Adrenal gland (tissue), 12 donors: ENCODE results near the gene MACROD2. TPM values are rescaled to one million over a fixed set of nuclear protein-coding genes. Genes with fewer than 3 reads are reported as not detected.
A peak's percentile ranks its signal among the peaks of the same experiment; 100 is the strongest.

ENCODE experiments used
- DNase-seq, 7 donors: peaks; one replicate each; pipeline ENCODE4 v3.0.0-alpha.2; 2019 to 2020
- H3K27ac ChIP-seq, 5 donors: fragments of 200-600 bp; sonication (generic) in 4 of 5; 1 replicate in 3 of 5; 2 replicates in 2 of 5; pipeline versions ENCODE4 v1.5.1 to v1.8.0; 2016 to 2020; ENCODE audit warnings: mild to moderate bottlenecking in 1 of 5
- H3K27me3 ChIP-seq: fragments of 200-600 bp; 2 replicates; pipeline ENCODE4 v1.8.0; 2021
- H3K36me3 ChIP-seq, 2 donors: fragments of 200-600 bp; replicated peaks in 1 of 2; 1 replicate in 1 of 2; 2 replicates in 1 of 2; pipeline versions ENCODE4 v1.5.1 to v1.8.0; 2018 to 2022
- H3K4me1 ChIP-seq, 2 donors: fragments of 200-600 bp; replicated peaks in 1 of 2; 1 replicate in 1 of 2; 2 replicates in 1 of 2; pipeline versions ENCODE4 v1.5.1 to v1.8.0; 2018 to 2021
- H3K4me3 ChIP-seq, 4 donors: fragments of 200-600 bp; sonication (generic) in 3 of 4; one replicate each; pipeline ENCODE4 v1.5.1; 2016 to 2018
- H3K9me3 ChIP-seq, 3 donors: fragments of 200-600 bp; sonication (generic) in 1 of 3; replicated peaks in 1 of 3; 1 replicate in 2 of 3; 2 replicates in 1 of 3; pipeline versions ENCODE4 v1.5.1 to v1.8.0; 2016 to 2021
- POLR2A ChIP-seq, 2 donors: fragments of 450-650 bp; IDR thresholded peaks; one replicate each; pipeline ENCODE4 v1.6.1; 2017; ENCODE audit warnings: antibody characterized with exemption in 2 of 2, mild to moderate bottlenecking in 2 of 2, moderate library complexity in 1 of 2
- WGBS, 4 donors: extraction: QIAGEN DNeasy Blood & Tissue Kit in 2 of 4; methylation state at CpG; one replicate each; pipeline versions ENCODE4 v1.1.5 to v1.1.7; 2013 to 2017; 5-methylcytosine and 5-hydroxymethylcytosine counted together
- intact Hi-C, 2 donors: fragments of 100-400 bp; cut with DNase I; formaldehyde crosslinking; loops; one replicate each; pipeline versions ENCODE4 v1.14.1 to v1.15.0; 2022 to 2023
- polyA plus RNA-seq, 3 donors: library from polyadenylated mRNA; stranded (reverse); fragments of 200-250 nt in 2 of 3; fragments of 350-450 nt in 1 of 3; fragmentation: Illumina TruSeq in 1 of 3; extraction: RNeasy Lipid Tissue Mini Kit (QIAGEN cat#74804) in 1 of 3; gene quantifications; one replicate each; pipeline ENCODE4 v1.2.3, GENCODE V29; 2013 to 2014
- total RNA-seq, 9 donors: library from RNA; depleted of rRNA in 4 of 9; stranded (reverse); fragments of >200 nt in 4 of 9; fragments of 120-200 nt in 1 of 9; fragmentation: NEBNext Ultra II Directional in 1 of 9; extraction: Animal tissue kit (Norgen Biotek cat#: 25700) in 1 of 9; gene quantifications; one replicate each; pipeline versions ENCODE4 v1.1.0 to v1.2.4, GENCODE V29; 2013 to 2023
- TF ChIP-seq, protein P1 (sequence below), 6 experiments: fragments of 450-650 bp in 4 of 6; fragments of 200-600 bp in 2 of 6; sonication (generic) in 1 of 6; IDR thresholded peaks; 1 replicate in 5 of 6; 2 replicates in 1 of 6; pipeline versions ENCODE4 v1.5.1 to v1.8.0; 2016 to 2021; ENCODE audit warnings: antibody characterized with exemption in 6 of 6, mild to moderate bottlenecking in 2 of 6, moderate library complexity in 1 of 6
- donor health status: healthy with polysubstance abuse.
- donor health status: Bipolar disorder and iron deficiency.
- donor health status: DM: yes; HTN: yes; CAD: no.
- donor health status: DM: no; HTN: no; CAD: no.
- donor health status: DM: no; HTN: no; CAD: no.
- donor health status: DM: yes; HTN: yes; CAD: no.

The MACROD2 gene
- total and polyA plus RNA-seq, 12 donors = 1.1 to 21.2 (median 6.4) TPM

DNA sequence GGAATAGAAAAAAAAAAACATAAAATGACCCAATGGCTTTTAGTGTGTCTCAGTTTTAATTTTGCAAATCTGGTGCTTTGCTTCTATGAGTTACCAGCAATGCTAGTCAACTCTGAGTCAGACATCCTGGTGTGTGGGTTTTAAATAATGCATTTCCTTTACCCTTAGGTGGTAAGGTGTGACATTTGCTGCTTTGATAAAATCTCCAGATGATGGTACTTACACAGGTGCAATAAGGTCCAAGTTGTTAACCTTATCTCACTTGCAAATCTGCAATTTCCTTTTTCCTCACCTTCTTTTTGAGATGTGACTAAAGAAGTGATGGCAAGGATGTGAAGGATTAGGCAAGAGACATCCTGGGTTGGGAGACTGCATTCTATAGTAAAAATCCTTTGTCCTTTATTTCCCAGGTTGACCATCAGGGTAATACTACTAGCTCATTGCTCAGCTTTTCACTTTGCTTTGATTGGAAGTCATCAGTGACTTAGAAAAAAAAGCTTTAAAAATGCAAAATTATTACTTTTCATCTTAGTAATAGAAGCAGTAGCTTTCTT lies 1160.6 kb downstream of the MACROD2 start:
- Histone ChIP-seq H3K36me3 (no peaks in the 10 kb centered on the region), H3K27ac (no peak overlapping the region), H3K27me3 (no peaks in the 10 kb centered on the region), H3K4me3 (no peak overlapping the region), H3K4me1 (no peaks in the 10 kb centered on the region), H3K9me3 (no peaks in the 10 kb centered on the region)
- no peak for DNase-seq
- intact Hi-C loops = no loop called here
- no peak for TF ChIP-seq POLR2A (IDR thresholded peaks at IDR 0.05)
- TF ChIP-seq, protein P1, sequence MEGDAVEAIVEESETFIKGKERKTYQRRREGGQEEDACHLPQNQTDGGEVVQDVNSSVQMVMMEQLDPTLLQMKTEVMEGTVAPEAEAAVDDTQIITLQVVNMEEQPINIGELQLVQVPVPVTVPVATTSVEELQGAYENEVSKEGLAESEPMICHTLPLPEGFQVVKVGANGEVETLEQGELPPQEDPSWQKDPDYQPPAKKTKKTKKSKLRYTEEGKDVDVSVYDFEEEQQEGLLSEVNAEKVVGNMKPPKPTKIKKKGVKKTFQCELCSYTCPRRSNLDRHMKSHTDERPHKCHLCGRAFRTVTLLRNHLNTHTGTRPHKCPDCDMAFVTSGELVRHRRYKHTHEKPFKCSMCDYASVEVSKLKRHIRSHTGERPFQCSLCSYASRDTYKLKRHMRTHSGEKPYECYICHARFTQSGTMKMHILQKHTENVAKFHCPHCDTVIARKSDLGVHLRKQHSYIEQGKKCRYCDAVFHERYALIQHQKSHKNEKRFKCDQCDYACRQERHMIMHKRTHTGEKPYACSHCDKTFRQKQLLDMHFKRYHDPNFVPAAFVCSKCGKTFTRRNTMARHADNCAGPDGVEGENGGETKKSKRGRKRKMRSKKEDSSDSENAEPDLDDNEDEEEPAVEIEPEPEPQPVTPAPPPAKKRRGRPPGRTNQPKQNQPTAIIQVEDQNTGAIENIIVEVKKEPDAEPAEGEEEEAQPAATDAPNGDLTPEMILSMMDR (IDR thresholded peaks at IDR 0.05) = no peak

GRCh38 chr20:15158533-15158932 lies 1163.2 kb downstream of the MACROD2 start:
- Histone ChIP-seq H3K4me1 (no peaks in the 10 kb centered on the region), H3K27me3 (no peaks in the 10 kb centered on the region), H3K4me3 (no peak overlapping the region), H3K9me3 (no peaks in the 10 kb centered on the region), H3K27ac (no peak overlapping the region), H3K36me3 (no peaks in the 10 kb centered on the region)
- no peak for DNase-seq
- intact Hi-C loops = no loop called here
- TF ChIP-seq POLR2A (IDR thresholded peaks at IDR 0.05) = no peak
- TF ChIP-seq, protein P1 (IDR thresholded peaks at IDR 0.05) = no peak
- 24 to 35% (median 33%) methylated on average over 2 of the region's 2 CpGs for WGBS, 4 donors

DNA sequence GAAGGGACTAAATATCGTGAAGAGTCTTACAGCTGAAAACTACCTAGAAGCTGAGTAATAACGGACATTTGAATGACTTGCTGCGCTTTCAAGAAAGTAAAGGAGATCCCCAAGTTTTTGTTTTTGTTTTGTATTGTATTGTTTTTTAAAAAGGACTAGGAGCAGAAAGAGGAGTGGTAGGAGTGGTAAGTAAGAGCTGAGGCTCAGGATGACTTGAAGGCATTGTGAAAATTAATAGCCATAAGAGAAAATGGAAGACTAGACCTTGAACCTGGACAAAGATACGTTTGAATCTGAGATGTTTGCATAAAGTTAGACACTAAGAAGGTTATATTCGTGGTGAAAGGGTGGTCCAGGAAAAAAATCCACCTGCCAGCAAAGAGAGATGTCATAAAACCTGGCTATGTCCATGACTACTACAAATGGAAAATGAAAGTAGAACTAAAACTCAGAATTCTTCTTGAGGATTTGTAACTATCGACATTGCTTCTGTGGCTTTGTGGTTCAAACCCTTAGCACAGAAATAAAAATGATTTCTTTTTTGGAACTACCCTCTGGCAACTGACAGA lies 1166.8 kb downstream of the MACROD2 start:
- H3K4me3 ChIP-seq = peak overlapping the region in 2 of 4 donors; percentile 48 to 56
- no peaks in the 10 kb centered on the region for H3K27me3 ChIP-seq
- no peaks in the 10 kb centered on the region for H3K36me3 ChIP-seq
- DNase-seq = no peak
- TF ChIP-seq, protein P1 (IDR thresholded peaks at IDR 0.05) = no peak
- TF ChIP-seq POLR2A (IDR thresholded peaks at IDR 0.05) = no peak
- H3K4me1 ChIP-seq = no peaks in the 10 kb centered on the region
- no peak overlapping the region for H3K27ac ChIP-seq
- intact Hi-C loops = no loop called here
- 61 to 66% (median 63%) methylated on average over 6 of the region's 6 CpGs for WGBS, 4 donors
- H3K9me3 ChIP-seq = no peaks in the 10 kb centered on the region

DNA sequence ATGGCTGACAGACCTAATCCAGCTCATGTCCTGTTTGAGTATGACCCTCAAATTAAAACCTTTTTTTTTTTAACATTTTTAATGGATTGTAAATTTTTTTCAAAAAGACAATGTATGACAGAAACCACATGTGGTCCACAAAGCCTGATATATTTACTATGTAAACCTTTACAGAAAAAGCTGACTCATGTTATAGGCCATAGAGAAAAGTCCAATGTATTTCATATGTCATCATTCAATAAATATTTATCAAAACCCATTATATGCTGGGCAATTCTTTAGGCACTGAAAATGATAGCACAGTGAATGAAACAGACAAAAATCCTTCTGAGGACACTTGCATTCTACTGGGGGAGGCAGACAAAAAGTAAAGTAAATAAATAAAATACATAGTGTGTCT lies 1168.3 kb downstream of the MACROD2 start:
- Histone ChIP-seq H3K4me3 (no peak overlapping the region), H3K4me1 (no peaks in the 10 kb centered on the region), H3K27me3 (no peaks in the 10 kb centered on the region), H3K36me3 (no peaks in the 10 kb centered on the region), H3K27ac (no peak overlapping the region), H3K9me3 (no peaks in the 10 kb centered on the region)
- TF ChIP-seq, protein P1 (IDR thresholded peaks at IDR 0.05) = no peak
- TF ChIP-seq POLR2A (IDR thresholded peaks at IDR 0.05) = no peak
- intact Hi-C loops = no loop called here
- no peak for DNase-seq
